T-helper 1 cell (primary cell): ENCODE results near the gene TXNDC12.
"Not testable (repeated sequence)": the region's sequence is repeated elsewhere in the genome, so short reads cannot be mapped to it uniquely, and the experiment has no call there.

Experiments used
- DNase-seq, 5 donors: peaks; one replicate each; pipeline ENCODE4 v3.0.0-alpha.2; 2012 to 2020

Gene TXNDC12

DNA sequence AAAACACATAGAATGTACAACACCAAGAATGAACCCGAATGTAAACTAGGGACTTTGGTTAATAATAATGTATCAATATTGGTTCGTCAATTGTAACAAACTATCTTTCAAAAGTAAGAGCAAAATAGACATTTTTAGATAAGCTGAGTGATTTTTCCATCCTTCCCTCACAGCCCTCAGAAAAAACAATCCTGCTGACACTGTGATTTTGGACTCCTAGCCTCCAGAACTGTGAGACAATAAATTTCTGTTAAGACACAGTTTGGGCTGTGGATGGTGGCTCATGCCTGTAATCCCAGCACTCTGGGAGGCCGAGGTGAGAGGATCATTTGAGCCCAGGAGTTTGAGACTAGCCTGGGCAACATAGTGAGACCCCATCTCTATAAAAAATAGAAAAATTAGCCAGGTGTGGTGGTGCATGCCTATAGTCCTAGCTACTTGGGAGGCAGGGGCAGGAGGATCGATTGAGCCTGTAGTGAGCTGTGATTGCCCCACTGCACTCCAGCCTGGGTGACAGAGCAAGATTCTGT lies 9.3 kb downstream of the TXNDC12 start:
- not testable (repeated sequence) for DNase-seq

DNA sequence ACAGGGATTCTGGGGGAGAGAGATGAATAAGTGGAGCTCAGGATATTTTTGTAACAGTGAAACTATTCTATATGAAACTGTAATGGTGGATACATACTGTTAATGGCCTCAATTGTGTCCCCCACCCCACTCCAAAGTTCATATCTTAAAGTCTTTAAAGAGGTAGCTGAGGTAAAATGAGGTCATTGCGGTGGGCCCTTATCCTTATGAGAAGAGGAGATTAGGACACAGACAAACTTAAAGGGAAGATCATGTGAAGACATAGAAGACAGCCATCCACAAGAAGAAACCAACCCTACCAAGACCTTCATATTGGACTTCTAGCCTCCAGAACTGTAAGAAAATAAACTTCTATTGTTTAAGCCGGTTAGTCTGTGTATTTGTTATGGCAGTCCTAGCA lies 9.8 kb downstream of the TXNDC12 start:
- no peak for DNase-seq

DNA sequence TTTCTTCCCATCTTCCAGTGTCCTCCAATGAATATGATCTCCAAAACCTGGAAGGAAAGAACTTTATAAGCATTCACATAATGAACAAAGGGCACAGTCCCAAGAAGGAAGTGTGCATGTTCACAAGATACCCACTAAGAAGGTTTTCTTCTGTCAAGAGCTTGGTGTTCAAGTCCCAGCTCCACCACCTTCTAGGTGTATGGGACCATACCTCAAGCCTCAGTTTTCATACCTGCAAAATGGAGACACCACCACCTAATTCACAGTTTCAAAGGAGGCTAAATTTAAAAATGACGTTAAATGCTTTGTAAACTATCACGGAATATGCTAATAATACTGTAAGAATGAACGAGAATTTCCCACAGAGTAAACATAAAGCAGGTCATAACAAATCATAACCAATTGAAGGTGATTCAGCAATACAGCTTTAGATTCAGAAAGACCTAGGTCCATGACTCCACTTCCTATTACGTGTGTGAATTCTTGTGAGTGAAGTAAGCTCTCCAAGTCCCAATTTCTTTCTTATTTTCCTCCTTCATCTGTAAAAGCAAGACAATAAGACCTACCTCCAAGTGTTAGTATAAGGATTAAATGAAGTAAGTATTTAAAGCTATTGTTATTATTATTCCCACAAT lies 13.3 kb downstream of the TXNDC12 start:
- DNase-seq: no peak

DNA sequence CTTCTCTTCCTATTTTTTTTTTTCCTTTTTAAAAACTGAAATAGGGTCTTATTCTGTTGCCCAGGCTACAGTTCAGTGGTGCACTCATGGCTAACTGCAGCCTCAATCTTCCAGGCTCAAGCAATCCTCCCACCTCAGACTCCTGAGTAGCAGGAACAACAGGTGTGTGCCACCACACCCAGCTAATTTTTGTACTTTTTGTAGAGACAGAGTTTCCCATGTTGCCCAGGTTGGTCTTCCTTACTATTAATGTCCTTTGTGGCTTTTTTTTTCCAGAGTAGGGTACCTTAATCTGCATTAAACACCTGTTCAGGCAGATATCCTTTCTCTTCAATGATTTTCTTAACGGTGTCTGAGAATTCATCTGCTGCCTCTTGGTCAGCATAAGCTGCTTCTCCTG lies 17.1 kb downstream of the TXNDC12 start:
- DNase-seq: no peak

DNA sequence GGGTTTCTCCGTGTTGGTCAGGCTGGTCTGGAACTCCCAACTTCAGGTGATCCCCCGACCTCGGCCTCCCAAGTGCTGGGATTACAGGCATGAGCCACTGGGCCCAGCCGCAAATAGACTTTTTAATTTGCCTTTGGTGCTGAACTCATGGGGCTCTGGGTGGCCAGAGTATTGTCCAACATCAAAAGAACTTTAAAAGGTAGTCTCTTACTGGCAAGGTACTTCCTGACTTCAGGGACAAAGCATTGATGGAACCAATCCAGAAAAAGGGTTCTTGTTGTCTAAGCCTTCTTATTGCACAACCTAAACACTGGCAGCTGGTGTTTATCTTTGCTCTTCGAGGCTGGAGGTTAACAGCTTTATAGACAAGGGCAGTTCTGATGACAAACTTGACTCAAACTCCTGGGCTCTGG lies 17.6 kb downstream of the TXNDC12 start:
- DNase-seq: no peak

DNA sequence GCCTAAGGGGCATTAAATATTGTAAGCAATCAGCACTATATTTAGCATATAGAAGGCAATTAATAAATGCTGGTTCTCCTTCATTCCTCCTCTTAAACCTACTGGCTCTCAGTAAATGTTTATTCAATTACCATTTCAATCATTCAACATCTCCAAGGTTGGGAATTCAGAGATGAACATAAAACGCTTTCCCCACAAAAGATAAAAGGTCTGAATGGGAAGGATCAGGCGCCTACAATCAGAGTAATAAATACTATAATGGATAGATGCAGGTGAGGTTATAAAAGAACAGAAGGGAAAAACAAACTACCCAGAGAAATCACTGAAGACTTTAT lies 21.0 kb downstream of the TXNDC12 start:
- DNase-seq: no peak

DNA sequence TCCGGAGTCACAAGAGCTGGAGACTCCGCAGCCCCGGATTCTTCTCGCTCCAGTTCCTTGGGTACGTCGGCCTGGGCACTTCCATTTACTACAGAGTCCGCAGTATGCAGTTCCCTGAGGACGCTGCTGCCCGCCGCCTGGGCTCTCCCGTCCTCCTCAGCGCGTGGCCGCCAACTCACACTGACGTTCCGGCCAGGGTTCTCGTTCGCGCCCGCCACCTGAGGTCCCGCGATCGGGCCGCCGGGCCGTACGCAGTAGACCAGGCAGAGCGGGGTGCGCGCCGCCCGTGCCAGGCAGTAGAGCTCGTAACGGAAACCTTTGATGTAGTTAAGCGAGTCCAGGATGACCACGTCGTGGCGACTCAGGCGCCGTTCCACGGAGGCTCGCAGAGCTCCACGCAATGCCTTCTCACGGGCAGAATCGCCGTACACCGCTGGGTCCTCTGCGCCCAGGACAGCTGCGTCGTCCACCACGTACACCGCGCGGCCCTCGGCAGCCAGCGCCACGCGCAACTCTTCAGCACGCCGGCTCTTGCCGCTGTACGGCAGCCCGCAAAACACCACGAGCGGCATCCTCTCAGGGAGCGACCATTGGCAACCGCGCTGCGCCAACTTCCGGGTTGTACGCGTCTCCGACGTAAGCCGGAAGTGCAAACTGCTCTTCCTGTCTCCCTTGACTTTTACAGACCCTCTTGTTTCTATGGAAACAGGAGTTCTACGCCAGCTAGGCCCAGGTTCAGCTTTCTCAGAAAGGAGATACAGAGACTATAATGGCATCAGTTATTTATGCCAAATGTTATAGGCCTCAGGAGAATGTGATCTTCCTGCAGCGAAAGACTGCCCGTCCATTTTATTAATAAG lies 21.6 kb downstream of the TXNDC12 start, which contains the start of gene KTI12:
Gene KTI12 (minus strand): TSS at position 621 of the 860 bp plus-strand sequence. CDS start 49 bp downstream, at position 572.
- peak; percentile 76 to 93 (median 85) for DNase-seq

DNA sequence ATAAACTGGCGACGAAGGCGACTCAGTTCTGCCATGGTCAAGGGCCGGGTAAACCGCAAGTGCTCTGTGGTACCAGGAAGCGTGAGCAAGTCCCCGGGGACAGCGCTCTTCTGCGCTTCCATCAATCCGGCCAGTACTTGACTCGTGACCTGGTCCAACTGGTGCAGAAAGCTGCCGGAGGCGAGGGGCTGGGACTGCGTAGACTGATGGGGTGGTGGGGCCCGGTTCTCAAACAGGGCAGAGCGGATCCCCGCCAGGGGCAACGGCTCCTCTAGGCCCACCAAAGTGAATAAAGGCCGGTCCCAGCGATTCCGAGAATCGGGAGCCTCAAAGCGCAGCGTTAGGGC lies 22.2 kb downstream of the TXNDC12 start:
- DNase-seq: peak in 2 of 5 donors; percentile 3 to 6

DNA sequence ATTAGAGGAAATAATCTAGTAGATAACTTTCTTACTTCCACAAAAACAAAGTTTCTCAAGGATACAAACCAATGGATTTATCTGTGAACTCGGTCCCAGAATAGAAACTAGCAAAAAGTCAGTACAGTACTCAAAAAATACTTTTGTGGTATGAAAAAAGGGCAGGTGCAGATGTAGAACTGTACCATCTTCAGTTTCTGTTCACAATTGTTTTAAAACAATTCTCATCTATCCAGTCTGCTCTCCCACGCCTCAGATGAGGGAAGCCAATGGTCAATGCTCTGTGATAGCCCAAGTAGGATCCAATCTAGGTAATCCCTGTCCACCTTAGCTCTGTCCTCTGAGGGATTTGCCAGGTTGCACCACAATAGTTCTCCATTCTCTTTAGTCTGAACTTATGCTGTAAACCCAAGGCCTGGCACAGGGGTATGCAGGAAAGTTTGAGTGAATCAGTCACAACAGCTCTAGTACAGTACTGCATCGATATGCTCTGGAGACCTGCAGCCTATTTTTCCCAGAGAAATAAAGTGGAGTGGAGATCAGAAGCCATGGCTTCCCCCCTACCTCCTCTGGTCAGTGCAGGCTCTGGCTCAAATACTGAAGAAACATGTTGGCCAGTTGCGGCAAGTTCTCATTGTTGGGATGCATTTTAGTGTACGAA lies 22.7 kb downstream of the TXNDC12 start:
- no peak for DNase-seq

DNA sequence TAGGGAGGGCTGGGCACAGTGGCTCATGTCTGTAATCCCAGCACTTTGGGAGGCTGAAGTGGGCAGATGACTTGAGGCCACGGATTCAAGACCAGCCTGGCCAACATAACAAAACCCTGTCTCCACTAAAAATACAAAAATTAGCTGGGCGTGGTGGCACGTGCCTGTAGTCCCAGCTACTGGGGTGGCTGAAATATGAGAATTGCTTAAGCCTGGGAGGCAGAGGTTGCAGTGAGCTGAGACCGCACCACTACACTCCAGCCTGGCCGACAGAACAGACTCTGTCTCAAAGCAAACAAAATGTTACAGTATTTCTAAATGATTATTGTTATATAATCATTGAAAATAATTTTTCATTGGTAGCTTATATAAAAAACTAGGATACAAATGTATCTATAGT lies 26.2 kb downstream of the TXNDC12 start:
- not testable (repeated sequence) for DNase-seq

DNA sequence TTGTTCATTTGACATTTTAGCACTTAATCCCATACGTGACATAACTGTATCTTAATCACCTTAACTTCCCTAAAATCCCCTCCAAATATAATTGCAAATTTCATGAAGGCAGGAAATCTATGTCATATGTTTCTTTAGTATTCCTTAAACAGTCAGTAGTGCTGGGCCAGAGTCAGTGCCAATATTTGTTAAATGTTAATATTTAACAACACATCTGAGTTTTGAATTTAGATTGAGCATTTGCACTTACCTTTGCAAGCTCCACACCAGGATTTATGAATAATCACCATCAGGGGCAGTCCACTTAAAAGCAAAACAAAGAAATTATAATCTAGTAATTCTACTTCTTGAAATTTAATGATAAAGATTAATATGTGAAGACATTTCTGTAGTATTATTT lies 26.7 kb downstream of the TXNDC12 start:
- DNase-seq: no peak

DNA sequence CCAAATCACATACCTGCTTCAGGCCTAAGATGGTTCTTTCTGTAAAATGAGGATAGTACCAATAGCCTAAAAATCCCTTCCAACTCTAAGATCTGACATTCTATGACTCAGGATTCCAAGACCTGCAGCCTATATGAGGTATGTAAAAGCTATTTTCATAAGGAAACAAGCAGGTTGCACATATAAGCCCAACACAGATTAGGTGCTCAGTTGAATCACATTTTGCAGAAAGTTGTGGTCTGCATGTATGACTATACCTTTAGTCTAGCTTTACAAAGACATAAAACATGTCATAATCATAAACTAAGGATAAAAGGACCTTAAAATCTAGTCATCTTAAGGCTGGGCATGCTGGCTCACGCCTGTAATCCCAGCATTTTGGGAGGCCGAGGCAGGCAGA lies 28.7 kb downstream of the TXNDC12 start:
- no peak for DNase-seq

DNA sequence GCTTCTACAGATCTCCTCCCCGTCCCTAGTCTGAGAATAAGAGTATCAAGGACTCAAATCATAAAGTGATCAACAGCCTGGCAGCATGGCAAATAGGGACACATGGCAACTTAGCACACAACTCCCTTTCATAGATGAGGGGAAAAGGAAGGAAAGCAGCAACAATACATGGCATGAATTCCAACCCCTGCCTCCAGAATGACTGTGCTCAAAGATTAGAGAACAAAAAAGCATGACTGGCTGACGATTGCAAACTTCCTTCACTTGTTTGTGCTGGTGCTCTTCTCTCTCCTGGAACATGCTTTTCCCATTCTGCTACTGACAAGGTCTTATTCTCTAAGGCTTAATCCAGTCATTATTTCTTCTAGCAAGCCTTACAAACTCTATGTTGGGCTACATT lies 32.9 kb downstream of the TXNDC12 start:
- no peak for DNase-seq

DNA sequence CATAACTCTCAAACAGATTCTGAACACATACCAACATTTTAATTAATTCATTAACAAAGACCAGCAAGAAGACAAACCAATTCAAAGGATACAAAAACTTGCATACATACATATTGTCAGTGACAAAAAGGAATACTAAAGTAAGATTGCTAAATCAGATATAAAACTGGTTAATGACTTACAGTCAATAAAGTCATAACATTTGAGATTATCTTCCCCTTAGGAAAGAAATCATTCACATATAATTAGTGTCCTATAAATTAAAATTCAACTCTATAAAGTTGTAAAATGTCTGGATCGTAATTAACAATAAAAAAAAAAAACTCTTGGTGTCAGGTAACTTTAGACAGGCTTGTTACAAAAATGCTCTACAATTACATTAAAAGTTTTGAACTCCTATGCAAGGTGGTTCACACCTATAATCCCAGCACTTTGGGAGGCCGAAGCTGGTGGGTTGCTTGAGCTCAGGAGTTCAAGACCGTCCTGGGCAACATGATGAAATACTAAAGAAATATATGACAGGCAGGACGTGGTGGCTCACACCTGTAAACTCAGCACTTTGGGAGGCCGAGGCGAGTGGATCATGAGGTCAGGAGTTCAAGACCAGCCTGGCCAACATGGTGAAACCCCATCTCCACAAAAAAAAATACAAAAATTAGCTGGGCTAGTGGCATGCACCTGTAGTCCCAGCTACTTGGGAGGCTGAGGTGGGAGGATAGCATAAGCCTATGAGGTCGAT lies 46.8 kb downstream of the TXNDC12 start:
- no peak for DNase-seq

DNA sequence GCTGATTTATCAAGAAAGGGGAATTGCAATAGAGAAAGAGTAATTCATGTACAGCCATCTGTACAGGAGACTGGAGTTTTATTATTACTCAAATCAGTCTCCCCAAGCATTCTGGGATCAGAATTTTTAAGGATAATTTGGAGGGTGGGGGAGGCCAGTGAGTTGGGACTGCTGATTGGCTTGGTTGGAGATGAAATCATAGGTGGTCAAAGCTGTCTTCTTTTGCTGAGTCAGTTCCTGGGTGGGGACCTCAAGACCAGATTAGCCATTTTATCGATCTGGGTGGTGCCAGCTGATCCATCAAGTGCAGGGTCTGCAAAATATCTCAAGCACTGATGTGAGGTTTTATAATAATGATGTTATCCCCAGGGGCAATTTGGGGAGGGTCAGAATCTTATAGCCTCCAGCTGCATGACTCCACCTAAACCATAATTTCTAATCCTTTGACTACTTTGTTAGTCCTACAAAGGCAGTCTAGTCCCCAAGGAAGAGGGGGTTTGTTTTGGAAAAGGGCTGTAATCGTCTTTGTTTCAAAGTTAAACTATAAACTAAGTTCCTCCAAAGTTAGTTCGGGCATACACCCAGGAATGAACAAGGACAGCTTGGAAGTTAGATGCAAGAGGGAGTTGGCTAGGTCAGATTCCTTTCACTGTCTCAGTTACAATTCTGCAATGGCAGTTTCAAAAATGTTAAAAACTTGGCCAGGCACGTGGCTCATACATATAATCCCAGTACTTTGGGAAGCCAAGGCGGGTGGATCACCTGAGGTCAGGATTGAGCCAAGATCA lies 47.6 kb downstream of the TXNDC12 start:
- DNase-seq: no peak

DNA sequence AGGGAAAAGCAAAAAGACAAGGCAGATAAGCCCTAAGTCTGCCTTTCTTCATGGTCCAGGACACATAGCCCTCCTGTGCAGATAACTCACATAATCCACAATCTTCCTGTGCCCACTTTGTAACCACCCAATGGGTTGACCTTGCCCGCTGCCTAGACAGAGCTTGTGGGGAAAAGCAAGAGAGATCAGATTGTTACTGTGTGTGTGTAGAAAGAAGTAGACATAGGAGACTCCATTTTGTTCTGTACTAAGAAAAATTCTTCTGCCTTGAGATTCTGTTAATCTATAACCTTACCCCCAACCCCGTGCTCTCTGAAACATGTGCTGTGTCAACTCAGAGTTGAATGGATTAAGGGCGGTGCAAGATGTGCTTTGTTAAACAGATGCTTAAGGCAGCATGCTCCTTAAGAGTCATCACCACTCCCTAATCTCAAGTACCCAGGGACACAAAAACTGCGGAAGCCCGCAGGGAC lies 48.9 kb downstream of the TXNDC12 start:
- not testable (repeated sequence) for DNase-seq

DNA sequence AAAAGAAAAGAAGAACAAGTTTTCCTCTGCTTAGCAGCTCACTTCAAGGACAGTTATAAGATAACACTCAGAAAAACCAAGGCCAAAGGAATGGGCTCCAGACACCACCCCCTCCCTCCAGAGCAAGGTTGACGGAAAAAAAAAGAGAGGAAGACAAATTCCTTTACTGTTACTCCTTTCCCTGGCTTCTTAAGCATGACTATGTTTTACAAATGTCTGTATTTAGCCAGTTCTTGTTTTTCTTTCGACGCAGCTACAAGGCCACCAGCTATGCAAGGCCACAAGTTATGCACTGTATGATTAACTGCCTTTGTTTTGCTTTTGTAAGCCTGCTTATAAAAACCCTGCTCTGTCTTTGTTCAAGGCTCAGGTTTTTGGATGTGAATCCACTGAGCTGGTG lies 49.4 kb downstream of the TXNDC12 start:
- DNase-seq: not testable (repeated sequence)

DNA sequence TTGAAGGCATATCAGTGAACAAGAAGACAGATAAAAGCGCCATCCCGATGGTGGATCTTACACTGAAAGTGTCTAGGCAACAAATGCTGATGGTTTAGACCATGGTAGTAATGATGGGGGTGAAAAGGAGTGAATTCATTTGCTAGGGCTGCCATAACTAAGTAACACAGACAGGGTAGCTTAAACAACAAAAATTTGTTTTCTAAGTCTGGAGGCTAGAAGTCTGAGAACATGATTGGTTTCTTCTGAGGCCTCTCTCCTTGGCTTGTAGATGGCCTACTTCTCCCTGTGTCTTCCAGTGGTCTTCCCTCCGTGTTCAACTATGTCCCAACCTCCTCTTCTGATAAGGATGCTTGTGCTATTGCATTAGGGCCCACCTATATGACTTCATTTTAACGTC lies 51.1 kb downstream of the TXNDC12 start:
- DNase-seq: no peak

DNA sequence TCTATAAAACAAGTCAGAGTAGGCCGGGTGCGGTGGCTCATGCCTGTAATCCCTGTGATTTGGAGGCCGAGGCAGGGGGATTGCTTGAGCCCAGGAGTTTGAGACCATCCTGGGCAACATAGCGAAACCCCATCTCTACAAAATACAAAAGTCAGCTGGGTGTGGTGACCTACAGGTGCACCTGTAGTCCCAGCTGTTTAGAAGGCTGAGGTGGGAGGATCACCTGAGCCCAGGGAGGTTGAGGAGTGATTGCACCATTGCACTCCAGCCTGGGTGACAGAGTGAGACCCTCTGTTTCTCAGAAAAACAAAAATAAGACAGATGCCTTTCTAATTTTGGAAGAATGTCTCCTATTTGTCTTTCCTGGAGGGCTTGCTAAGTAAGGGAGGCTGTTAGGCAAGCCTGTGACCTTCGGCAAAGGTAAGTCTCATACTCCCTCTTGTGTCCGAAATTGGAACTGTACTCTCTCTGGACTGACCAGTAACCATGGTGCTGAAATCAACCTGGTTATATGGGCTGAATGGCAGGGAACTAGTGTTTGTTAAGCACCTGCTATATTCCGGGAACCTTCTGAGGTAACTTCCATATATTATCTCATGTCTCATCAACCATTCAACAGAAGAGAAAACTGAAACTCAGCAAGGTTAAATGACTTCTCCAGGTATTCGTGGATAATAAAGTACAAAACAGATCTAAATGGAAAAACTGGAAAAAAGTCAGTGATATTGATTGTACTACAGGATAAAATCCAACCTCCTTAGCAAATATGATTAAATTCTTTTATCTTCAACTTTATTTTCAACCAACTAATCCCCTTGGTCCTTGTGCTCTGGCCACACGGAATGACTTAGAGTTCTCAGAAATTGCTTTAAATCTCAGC lies 52.7 kb downstream of the TXNDC12 start:
- DNase-seq: peak in 4 of 5 donors; percentile 15 to 72 (median 49)

DNA sequence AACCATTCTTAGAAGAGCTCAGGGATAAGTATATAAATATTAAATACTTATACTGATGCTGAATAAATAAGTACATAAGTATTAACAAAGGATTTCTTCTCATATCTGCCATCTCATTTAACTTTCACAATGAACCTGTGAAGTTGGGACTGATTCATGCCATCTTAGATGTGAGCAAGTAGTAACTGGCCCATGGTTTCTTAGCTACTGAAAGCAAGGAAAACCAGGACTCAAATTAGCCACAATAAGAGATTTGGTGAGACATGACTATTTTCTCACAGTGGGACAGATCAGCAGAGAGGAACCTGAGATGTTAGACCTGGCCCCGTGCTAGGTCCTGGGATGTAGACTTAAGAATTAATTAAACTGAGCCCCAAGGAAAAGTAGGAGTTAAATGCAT lies 56.3 kb downstream of the TXNDC12 start:
- DNase-seq: no peak

DNA sequence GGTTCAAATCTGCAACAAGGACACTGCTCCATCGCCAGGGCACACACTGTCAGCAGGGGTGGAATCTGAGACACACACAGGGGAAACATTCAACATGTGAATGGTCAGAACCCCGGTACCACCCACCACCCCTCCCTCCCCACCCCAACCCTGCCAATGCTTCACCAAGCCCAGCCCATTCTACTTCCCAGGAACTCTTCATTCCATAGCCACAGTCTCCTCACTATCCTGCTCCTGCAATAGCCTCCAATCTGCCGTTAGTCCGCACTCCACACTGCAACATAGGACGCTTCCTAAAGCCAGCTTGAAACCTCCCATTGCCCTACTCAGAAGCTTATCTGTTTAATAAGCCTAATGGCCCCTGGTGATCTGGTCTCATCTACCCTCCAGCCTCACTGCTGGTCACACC lies 57.0 kb downstream of the TXNDC12 start:
- no peak for DNase-seq
